HG03064 (cell line): ENCODE data around the gene CLEC16A.
A peak's percentile ranks its signal among the peaks of the same experiment; 100 is the strongest.

Experiments
- ATAC-seq: cut with Tn5 transposase; IDR thresholded peaks from one replicate; pipeline ENCODE4 v1.9.1; 2021; ENCODE audit warnings: low read depth; ENCODE audit not compliant: unreplicated experiment

Gene CLEC16A

DNA sequence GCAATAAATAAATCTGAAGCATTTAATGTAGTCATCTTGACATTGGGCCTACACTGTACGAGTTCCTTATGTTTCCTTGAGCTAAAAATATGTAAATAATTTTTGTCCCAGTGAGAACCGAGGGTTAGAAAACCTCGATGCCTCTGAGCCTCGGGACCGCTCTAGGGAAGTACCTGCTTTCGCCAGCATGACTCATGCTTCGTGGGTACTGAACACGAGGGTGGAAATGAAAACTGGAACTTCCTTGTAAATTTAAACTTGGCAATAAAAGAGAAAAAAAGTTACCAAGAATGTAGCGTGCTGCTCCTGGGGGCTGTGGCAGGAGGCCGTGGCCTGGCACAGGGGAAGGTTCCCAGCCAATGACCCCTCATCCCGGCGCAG is 237.5 kb downstream of the CLEC16A start:
- ATAC-seq = no peak

DNA sequence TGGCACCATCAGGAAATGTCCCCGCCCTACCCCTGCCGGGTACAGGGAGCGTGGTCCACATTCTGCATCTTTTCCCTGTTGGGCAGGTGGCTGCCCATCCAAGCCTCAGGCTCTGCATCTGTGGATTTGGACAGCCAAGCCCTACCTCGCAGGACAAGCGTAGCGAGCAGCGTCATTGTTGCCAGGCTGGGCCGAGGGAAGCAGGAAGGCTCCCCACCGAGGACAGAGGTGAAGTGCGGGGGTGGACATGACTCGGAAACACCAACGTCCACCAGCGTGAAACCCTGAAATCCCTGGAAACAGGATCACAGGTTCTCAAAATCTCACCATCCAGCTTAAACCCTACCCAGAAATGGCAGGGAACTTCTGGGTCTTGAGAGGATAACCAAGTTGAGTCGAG is 238.0 kb downstream of the CLEC16A start:
- ATAC-seq = no peak

DNA sequence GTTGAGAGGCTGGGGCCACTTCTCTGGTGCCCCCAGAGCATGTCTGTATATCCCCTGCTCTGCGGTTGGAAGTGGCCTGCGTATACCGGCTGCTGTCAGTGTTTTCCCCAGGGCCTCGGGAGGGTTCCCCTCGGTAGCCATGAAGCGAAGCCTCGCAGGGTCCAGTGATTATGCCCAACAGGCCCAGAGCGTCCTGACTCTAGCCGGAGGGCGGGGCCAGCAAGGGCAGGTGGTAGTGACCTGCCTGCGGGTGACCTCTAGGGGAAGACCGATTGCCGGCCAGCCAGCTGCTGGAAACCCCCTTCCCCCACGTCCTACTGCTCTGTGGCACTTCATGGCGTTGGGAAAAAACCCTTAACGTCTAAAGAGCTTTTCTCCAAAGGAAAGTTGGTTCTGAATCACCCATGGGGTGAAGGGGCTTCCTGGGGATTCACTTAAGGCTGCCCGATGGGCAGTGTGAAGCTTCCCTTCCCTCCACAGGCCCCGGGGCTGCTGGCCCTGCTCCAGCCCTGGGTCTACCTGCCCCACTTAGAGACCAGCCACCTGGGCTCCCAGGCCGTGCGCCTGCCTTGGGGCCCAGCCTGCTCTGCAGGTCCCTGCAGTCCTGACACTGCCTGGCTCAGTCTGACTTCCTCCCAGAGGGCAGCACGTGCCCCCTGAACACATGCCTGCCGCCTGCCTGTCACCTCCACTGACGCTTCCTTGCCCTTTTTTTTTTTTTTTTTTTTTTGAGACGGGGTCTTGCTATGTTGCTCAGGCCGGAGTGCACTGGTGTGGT is 238.9 kb downstream of the CLEC16A start:
- peak; percentile 42 for ATAC-seq

DNA sequence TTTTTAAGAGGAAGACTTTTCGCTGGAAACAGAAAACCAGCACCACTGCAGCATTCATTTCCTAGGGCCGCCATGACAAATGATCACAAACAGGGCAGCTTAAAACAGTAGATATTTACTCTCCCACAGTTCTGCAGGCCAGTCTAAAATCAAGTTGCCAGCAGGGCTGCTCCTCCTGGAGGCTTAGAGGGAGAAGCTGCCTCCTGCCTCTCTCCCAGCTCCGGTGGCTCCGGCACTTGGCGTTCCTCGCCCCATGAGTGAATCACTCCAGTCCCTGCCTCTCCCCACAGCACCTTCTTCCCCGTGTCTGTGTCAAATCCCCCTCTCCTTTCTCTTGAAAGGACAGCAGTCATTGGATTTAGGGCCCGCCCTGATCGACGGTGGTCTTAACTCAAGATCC is 239.6 kb downstream of the CLEC16A start:
- no peak for ATAC-seq

DNA sequence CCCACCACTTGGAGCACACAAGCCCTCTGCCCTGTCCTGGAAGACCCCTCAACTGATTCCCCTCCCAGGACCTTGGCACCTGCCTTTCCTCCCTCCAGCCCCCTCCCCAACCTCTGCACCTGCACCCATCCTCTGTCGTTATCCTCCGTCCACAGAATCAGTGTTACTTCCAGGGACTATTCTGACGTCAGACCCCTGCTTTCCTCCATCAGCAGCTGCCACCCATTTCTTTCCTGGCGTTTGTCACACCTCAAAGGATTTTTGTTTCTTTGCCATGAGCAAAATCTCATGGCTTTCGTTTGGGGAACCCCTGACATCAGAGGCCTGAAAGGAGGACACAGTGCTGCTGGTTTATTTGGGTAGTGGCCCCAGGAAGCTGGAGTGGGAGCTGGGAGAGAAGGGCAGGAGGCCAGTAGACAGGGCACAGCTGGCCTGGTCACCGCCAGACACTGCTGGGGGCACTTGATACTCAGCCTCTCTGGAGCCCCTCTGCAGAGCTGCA is 243.2 kb downstream of the CLEC16A start:
- ATAC-seq = no peak

DNA sequence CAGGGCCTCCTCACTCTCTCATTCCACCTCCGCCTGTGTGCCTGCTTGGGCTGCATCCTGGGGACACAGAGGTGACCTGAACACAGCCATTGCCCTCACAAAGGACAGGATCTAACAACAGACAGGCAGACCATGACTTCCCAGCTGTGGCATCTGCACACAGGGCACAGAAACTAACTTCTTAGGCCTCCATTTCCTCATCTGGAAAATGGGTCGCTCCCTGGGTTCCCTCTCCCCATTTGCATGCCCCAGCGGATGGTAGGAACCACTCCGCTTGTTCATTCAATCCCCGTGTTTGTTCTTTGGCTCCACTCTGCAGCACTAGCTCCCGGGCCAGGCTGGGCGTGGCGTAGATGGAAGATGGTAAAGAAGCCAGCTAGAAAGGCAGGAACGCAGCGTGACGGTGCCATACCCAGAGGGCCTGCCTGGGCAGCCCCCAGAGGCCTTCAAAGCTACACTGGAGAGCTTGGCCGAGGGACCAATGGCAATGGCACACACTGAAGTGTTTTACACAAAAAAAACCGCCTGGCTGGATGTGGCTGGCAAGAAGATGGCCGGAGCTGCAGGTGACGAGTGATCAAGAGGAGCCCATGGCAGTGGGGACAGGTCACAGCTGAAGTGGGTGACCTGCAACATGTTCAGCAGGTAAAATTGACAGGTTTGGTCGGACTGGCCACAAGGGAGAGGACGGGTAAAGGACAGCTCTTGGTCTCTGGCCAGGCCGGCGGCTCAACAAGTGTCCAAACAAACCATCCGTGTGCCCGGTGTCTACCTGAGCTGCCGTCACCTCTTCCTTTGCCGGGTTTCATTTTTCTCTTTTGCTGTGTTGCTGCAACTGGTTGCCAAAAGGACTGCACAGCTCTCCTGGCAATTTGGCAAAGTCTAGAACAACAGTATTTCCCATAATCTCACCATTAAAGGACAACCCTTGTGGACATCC is 244.7 kb downstream of the CLEC16A start:
- no peak for ATAC-seq

DNA sequence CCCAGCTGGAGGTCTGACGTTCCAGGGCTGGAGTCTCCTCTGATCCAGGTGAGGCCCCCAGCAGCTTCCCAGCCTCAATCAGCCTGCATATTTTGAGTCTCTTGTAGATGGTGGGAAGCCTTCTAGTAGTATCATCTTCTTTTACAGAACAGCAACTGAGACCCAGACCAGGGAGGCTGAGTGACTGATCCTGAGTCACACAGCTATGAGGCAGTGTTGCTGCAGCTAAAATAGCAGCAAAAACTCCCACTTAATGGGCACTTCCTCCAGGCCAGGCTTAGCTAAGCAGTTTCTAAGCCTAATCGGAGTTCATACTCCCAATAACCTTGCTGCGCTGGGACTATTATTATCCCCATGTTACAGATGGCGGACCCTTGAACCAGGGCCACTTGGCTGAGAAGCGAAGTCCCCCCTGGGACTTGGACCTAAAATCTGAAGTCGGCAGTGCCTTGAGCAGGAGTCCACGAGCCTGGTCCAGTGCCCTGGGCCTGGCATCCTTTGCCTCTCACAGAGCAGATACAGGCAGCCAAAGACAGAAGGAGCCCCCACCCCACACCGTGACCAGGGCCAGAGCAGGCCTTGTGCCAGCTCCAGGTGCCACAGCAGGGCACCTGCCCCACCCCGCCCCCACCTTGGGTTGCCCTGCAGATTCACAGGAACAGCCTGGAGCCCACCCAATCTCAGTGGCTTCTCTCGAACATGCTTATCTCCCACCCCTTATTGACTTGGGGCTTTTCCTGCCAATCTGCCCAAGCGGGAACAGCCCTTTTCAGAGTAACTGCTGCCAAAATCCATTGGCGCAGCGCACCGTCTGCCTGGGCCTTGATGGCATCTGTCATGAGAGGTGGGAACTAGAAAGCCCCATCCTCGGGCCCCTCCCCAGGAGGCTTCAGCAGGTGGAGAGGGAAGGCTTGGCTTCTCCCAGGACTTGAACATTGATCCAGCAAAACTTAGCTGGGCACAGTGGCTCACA is 246.5 kb downstream of the CLEC16A start:
- ATAC-seq = no peak

DNA sequence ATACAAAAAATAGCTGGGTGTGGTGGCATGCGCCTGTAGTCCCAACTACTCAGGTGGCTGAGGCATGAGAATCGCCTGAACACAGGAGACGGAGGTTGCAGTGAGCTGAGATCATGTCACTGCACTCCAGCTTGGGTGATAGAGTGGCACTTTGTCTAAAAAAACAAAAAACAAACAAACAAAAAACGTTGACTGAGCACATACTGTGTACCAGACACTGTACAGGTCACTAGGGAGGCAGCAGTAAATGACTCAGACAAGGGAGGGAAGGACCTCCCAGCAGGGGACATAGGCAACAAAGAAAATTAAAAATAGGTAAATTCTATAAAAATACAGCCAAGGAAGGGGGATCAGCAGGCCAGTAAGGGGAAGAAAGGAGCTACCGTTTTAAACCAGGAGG is 247.3 kb downstream of the CLEC16A start:
- ATAC-seq = no peak

DNA sequence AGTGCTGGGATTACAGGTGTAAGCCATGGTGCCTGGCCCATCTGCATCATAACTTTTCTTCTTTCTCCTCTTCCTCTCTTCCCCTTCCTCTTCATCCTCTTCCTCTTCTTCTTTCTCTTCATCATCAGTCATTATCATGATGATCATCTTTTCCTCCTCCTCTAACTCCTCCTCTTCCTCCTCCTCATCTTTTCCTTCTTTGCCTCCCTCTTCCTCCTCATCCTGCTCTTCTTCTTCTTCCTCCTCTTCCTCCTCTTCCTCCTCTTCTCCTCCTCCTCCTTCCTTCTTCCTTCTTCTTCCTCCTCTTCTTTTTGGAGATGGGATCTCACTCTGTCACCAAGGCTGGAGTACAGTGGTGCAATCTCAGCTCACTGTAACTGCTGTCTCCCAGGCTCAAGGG is 249.1 kb downstream of the CLEC16A start:
- ATAC-seq = no peak

DNA sequence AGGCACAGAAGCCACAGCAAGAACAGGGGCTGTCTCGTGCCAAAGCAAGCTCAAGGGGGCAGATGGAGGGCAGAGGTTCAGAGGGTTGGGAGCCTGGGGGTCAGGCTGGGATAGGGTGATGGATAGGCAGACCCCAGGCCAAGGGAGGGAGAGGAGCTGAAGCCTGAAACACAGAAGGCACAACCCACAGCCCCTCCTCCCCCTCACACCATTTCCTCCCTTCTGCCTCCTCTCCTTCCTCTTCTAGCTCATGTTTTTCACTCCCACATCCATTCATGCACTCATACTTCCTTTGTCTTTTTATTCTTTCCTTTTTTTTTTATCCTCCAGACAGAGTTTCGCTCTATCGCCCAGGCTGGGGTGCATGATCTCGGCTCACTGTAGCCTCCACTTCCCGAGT is 250.5 kb downstream of the CLEC16A start:
- ATAC-seq = no peak

DNA sequence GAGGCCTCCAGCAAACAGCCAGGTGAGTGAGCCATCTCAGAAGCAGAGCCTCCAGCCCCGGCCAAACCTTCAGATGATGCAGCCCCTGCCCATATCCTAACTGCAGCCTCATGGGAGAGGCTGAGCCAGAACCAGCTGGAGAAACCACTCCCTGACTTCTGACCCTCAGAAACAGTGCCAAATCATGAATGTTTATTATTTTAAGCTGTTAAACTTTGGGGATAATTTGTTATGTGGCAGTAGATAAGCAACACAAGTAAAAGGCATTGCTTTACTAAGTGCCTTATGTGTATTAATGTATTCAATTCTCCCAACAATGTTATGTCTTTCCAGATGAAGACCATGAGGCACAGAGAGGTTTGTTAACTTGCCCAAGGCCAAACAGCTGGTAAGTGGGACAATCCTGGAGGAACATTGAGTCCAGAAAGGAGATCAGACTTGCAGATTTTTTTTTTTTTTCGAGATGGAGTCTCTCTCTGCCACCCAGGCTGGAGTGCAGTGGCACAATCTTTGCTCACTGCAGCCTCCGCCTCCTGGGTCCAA is 252.0 kb downstream of the CLEC16A start:
- no peak for ATAC-seq

DNA sequence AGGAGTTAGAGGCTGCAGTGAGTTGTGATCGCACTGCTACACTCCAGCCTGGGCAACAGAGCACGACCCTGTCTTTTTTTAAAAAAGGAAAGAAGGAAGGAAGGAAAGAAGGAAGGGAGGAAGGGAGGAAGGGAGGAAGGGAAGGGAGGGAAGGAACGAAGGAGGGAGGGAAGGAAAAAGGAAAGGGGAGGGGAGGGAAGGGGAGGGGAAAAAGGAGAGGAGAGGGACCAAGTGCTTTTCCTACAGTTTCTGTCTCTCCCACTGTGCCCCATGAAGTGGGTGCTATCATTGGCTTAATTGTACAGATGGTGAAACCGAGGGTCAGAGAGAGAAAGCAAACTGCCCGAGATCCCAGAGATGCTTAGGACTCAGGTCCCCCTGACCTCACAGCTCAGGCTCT is 254.0 kb downstream of the CLEC16A start:
- no peak for ATAC-seq

DNA sequence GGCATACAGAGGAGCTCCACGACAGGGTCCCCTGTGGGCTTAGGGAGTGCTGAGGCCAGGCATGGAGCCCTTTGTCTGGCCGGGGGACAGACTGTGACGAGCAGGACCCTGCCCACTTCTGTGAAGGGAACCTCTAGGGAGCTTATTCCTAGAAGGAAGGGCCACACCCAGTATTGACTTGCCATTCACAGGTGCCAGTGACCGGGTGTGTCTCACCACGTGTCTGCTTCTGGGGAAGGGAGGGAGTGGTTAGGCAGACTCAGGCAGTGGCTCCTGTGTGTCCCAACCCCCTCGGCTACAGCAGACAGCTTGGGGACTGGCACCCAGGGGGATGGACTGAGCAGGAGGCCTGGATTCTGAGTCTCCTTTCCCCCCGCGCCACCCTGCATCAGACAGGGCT is 254.5 kb downstream of the CLEC16A start:
- ATAC-seq = no peak

DNA sequence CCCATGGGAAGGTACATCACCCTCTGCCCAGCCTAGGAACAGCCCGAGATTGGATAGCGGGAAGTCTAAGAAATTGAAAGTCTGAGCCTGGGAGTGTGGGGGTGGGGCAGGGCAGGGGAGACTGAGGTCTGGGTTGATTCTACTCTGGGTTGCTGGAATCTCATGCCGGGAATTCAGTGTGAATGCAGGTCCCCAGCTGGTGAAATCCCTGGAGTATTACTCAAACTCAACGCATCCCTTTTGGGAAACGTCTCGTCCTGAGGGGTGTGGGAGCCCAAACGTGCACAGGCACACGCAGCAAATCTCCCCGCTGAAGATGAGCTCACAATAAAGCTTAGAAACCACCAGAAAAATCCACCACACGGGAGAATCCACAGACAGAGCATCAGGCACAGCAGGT is 256.2 kb downstream of the CLEC16A start:
- ATAC-seq = no peak

DNA sequence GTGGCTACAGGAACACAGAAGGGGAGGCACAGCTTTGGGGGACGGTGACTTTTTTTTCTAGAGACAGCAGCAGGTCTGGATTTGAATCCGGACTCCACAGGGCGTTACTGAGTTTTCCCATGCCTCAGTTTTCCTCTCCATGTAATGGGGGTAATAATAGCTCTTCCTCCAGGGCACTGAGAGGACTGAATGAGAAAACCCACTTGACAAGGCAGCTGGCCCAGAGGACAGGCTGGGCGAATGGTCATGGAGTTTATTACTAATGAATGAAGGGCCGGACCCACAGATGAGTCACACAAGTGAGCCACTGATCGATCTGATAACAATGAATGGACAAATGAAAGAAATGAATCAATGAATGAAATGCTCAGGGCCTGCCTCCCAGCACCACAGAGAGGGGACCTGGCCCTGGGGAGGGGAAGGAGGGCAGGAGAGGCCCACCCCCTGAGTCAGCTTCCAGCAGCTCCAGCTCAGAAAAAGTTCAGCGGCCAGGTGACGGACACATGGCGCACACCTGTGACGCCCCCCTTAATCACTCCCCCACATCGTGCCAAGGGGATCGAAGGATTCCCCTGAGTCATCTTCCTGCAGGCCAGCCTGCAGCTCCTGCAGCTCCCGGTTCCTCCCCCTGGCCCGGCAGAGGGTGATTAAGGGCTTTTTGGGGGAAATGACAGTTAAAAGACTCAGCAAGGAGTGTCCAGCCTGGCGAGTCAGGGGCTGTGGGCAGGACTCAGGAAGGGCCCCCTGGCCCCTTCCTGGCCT is 257.3 kb downstream of the CLEC16A start:
- ATAC-seq = no peak

DNA sequence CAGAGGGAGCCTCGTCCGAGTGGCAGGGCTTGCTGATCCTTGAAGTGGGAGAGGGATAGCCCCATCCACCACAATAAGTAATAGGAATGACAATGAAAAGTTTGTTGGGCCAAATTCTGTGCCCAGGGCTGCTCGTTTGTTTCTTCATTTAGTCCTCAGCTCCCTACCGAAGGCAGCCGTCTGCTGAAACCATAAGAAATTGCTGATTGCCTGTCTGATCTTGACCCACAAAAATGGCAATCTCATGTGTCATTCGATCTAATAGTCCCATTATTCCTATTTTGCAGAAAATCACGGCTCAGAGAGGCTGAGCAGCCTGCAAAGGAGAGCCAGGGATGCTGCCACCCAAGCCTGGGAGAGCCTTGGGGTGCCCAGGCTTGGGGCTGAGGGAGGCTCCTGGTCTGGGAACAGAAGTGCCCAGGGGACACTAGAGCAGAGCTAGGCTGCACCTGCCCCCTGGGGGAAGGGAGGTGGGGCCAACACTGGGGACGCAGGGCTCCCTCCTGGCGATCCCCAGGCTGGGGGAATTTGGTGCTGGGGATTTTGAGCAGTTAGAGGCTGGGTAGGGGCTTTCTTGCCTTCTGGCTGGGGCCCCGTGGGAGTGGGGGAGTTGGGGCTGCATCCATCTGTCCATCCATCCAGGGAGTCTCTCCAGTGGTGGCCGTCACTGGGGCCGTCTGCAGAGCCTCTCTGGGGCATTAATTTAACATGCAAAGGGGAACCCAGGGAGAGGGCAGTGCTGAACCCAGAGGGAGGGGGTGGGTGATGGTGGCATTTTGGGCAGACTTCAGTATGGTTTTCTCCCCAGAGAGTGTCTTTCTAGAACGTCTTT is 258.1 kb downstream of the CLEC16A start:
- ATAC-seq = no peak

DNA sequence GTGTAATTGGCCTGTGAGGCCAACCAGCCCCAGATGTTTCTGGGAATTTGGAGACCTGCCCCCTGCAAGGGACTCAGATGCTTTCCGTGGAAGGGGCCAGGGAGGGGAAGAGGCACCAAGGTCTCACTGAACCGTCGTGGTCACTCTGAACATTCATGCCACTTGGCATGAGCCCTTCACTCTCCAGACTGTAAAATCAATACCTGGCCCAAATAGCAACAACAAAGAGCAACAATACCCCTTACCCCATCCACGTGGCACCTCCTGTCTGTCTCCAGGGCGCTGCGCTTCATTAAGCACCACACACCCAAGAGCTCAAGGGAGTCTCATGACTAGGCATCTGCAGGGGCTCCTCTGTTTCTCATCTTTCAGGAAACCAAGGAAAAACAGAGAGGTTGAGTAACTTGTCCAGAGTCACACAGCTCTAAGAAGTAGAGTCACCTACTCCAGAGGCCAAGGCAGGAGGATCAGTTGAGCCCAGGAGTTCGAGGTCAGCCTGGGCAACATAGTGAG is 258.8 kb downstream of the CLEC16A start:
- no peak for ATAC-seq

DNA sequence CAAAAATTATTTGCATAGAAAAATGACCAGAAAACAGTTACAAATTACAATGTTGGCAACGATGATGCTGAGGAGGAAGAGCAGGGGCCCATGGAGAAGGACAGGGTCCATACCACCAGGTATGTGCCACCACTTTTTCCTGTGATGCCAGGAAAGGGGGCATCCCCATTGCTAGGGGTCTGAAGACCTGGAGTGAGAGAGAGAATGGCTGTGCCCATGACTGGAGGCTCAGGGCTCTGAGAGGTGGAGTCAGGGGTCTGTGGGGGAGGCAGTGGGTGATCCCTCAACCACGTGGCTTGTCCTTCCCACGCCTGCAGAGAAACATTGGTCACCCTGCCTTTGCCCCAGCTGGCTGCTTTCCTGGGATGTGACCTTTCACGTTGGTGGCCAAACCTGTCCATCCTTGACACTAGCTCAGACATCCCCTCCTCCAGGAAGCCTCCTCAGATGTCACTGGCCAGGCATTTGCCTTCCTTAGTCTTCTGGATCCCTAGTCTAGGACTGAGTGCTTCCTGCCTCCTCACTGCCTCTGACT is 260.2 kb downstream of the CLEC16A start:
- ATAC-seq = no peak
